SK-N-SH (cell line): ENCODE data around the gene FEV. TPM values are rescaled to one million over a fixed set of nuclear protein-coding genes. Genes with fewer than 3 reads are reported as not detected.
A peak's percentile ranks its signal among the peaks of the same experiment; 100 is the strongest.

ENCODE experiments used
- CTCF ChIA-PET: fragments of 300-600, 350-600 bp; formaldehyde crosslinking; extraction: SDS; loops from one replicate; lab custom pipeline; 2021; lab: Yijun Ruan, JAX
- POLR2A ChIA-PET: fragments of 350-600 bp; sonication (Branson Sonifier 250); formaldehyde crosslinking; extraction: SDS; loops from one replicate; lab custom pipeline; 2020; ENCODE audit warnings: antibody characterized with exemption, inconsistent platforms; lab: Yijun Ruan, JAX
- DNase-seq: peaks from one replicate; pipeline ENCODE4 v3.0.0; 2012
- H2AFZ ChIP-seq: fragments of 200-600 bp; sonication (generic); 2 replicates; pipeline ENCODE4 v1.8.1; 2016; ENCODE audit warnings: antibody characterized with exemption, mild to moderate bottlenecking, low read depth
- H3F3A ChIP-seq: fragments of 200-600 bp; sonication (generic); replicated peaks from 2 replicates; pipeline ENCODE3; 2016; ENCODE audit warnings: antibody characterized with exemption, mild to moderate bottlenecking; ENCODE audit not compliant: insufficient read depth
- H3K27ac ChIP-seq, 2 experiments: fragments of 200-500 bp in 1 of 2; fragments of 200-600 bp in 1 of 2; sonication (Bioruptor generic) in 1 of 2; sonication (generic), shearing (Covaris generic) in 1 of 2; 2 replicates each; pipeline versions ENCODE4 v1.5.1 to v1.6.1; 2014 to 2016; ENCODE audit warnings: low read depth in 2 of 2, inconsistent platforms in 1 of 2, low read length in 1 of 2, mild to moderate bottlenecking in 1 of 2, mixed read lengths in 1 of 2
- H3K27me3 ChIP-seq: fragments of 200-600 bp; sonication (generic), shearing (Covaris generic); 2 replicates; pipeline ENCODE4 v1.6.1; 2016; ENCODE audit warnings: mixed run types; ENCODE audit not compliant: insufficient read depth
- H3K36me3 ChIP-seq, 2 experiments: fragments of 200-500 bp in 1 of 2; fragments of 200-600 bp in 1 of 2; sonication (Bioruptor generic) in 1 of 2; sonication (generic) in 1 of 2; replicated peaks in 1 of 2; 2 replicates each; pipeline versions ENCODE3 to v1.5.1; 2014 to 2016; ENCODE audit warnings: low read length in 1 of 2, mild to moderate bottlenecking in 1 of 2; ENCODE audit not compliant: insufficient read depth in 2 of 2, control insufficient read depth in 1 of 2
- H3K4me1 ChIP-seq, 2 experiments: fragments of 200-500 bp in 1 of 2; fragments of 200-600 bp in 1 of 2; sonication (Bioruptor generic) in 1 of 2; sonication (generic), shearing (Covaris generic) in 1 of 2; 2 replicates each; pipeline versions ENCODE4 v1.5.1 to v1.6.1; 2014 to 2016; ENCODE audit warnings: low read depth in 1 of 2, low read length in 1 of 2, mixed run types in 1 of 2; ENCODE audit not compliant: insufficient read depth in 2 of 2, control insufficient read depth in 1 of 2
- H3K4me2 ChIP-seq: fragments of 200-600 bp; sonication (generic), shearing (Covaris generic); 2 replicates; pipeline ENCODE4 v1.6.1; 2017; ENCODE audit warnings: mixed run types
- H3K4me3 ChIP-seq, 2 experiments: fragments of 200-500 bp in 1 of 2; fragments of 200-600 bp in 1 of 2; sonication (Bioruptor generic) in 1 of 2; sonication (generic), shearing (Covaris generic) in 1 of 2; 2 replicates each; pipeline versions ENCODE4 v1.5.1 to v1.8.1; 2014 to 2016; ENCODE audit warnings: low read depth in 2 of 2, inconsistent platforms in 1 of 2, low read length in 1 of 2, mild to moderate bottlenecking in 1 of 2, mixed read lengths in 1 of 2, moderate library complexity in 1 of 2
- H3K79me2 ChIP-seq: fragments of 200-600 bp; sonication (generic); 2 replicates; pipeline ENCODE4 v1.8.1; 2017; ENCODE audit warnings: mild to moderate bottlenecking; ENCODE audit not compliant: insufficient read depth
- H3K9ac ChIP-seq: fragments of 200-600 bp; sonication (generic); 2 replicates; pipeline ENCODE4 v1.6.1; 2017; ENCODE audit warnings: mixed run types
- H3K9me2 ChIP-seq: fragments of 200-600 bp; sonication (generic); 2 replicates; pipeline ENCODE4 v1.6.1; 2017; ENCODE audit warnings: mixed run types
- H3K9me3 ChIP-seq: fragments of 200-600 bp; sonication (generic); 2 replicates; pipeline ENCODE4 v1.6.1; 2017; ENCODE audit warnings: mixed run types, mild to moderate bottlenecking, moderate library complexity
- H4K20me1 ChIP-seq: fragments of 200-600 bp; sonication (generic); 2 replicates; pipeline ENCODE4 v1.6.1; 2017; ENCODE audit warnings: mild to moderate bottlenecking, mixed run types; ENCODE audit not compliant: insufficient read depth
- CHD2 ChIP-seq: fragments of 150-350 bp; IDR thresholded peaks from 2 replicates; pipeline ENCODE4 v1.6.1; 2018; ENCODE audit warnings: low read length; ENCODE audit not compliant: partially characterized antibody
- FOSL2 ChIP-seq: IDR thresholded peaks from 2 replicates; pipeline ENCODE4 v1.4.0; 2012; ENCODE audit warnings: low read depth, mild to moderate bottlenecking, moderate library complexity, borderline replicate concordance
- RAD21 ChIP-seq: IDR thresholded peaks from 2 replicates; pipeline ENCODE4 v1.6.1; 2012; ENCODE audit warnings: mild to moderate bottlenecking, low read length
- RXRA ChIP-seq: IDR thresholded peaks from 2 replicates; pipeline ENCODE4 v1.4.0; 2012; ENCODE audit warnings: low read depth, mild to moderate bottlenecking, borderline replicate concordance
- SMC3 ChIP-seq: IDR thresholded peaks from 2 replicates; pipeline ENCODE4 v1.6.1; 2012; ENCODE audit warnings: low read depth, low read length, improper control_type of control experiment
- TCF12 ChIP-seq: IDR thresholded peaks from 2 replicates; pipeline ENCODE4 v1.4.0; 2012
- TEAD4 ChIP-seq: IDR thresholded peaks from 2 replicates; pipeline ENCODE4 v1.4.0; 2012; ENCODE audit warnings: mild to moderate bottlenecking, borderline replicate concordance; ENCODE audit not compliant: insufficient read depth
- YY1 ChIP-seq: IDR thresholded peaks from 2 replicates; pipeline ENCODE4 v1.4.0; 2012; ENCODE audit warnings: low read depth, mild to moderate bottlenecking
- WGBS: methylation state at CpG from one replicate; pipeline ENCODE4 v1.1.6; 2017; ENCODE audit warnings: low lambda C conversion rate; 5-methylcytosine and 5-hydroxymethylcytosine counted together
- polyA plus RNA-seq, 3 experiments: library from polyadenylated mRNA; depleted of rRNA; stranded (reverse); fragments of >200 nt; gene quantifications; 2 replicates each; pipeline ENCODE4 v1.2.3, GENCODE V29; 2012
- TF ChIP-seq, protein P1 (sequence below): IDR thresholded peaks from 2 replicates; pipeline ENCODE4; 2012
- TF ChIP-seq, protein P2 (sequence below): fragments of 150-350 bp; IDR thresholded peaks from 2 replicates; pipeline ENCODE4 v1.6.1; 2017; ENCODE audit warnings: antibody characterized with exemption, low read length, low read depth, borderline replicate concordance
- TF ChIP-seq, protein P3 (sequence below): fragments of 150-350 bp; IDR thresholded peaks from 2 replicates; pipeline ENCODE4 v1.6.1; 2016; ENCODE audit warnings: mild to moderate bottlenecking, low read depth, low read length

Gene FEV
- polyA plus RNA-seq, 1 of the 3 experiments (the other 2 are of a cell fraction) = 0.53 TPM

DNA sequence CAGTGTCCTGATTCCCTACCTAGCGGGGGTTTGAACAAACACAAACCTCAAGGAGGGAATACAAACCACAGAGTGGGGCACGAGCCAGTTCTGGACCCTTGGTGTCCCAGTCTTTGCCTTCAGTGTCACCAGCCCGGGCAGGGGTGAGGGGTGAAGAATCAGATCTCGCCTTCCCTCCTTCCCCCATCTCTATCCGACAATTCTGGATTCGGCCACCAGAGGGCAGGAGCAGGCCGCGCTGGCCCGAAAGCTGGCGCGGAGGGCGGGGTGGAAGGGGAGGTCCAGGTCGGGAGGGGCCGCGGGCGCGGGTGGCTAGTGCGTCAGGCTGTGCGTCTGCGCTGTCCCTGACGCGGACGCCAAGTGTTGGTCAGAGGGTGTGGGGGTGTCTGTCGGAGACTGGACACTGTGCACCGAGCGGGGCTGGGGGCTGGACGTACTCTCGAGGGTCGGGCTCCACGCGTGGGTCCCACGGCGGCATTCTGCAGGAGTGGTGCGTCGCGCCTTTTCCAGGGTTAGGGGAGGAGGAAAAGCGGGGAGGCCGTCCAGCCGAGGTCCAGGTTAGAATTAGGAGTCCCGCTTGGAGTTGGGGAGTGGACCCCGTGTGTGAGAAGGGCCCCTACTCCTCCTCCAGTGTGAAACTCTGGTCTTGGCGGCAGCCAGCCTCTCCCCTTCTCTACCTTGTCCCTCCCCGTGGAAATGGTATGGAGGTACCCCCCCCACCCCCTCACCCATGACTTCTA is 11.2 kb upstream of the FEV start (continued):
- TF ChIP-seq RXRA (no peak), CHD2 (peak; percentile 54), TEAD4 (no peak)

DNA sequence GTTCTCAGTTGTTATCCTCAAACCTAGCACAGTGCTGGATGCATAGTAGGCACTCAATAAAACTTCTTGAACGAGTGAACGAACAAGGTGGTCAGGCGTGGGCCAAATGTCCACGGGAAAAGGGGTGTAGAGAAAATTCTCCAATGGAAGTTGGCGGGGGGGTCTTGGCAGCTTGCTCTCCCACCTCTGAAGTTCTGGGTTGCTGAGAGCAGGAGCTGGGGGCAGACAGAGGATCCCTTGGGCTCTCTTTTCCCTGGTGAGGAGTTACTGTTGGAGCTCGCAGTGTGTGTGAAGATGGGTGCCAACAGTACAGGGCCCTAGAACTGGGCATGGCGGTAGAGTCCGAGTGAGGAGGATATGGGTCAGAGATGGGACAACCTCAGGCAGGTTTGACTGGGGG is 10.6 kb upstream of the FEV start:
- no peaks in the 10 kb centered on the region for H3K9me3 ChIP-seq
- no peak for DNase-seq
- POLR2A ChIA-PET = interaction anchor here (1.0 to 6.8 kb wide), 9 partner anchors 8 to 159 kb away, joined by 3 to 89 read pairs (median 5); partner anchors contain the start of genes CDK5R2 and FEV
- peak overlapping the region in 1 of 2 experiments; percentile 61; a peak in 1 of 4 replicates for H3K4me3 ChIP-seq
- 28% methylated on average over 8 of the region's 8 CpGs for WGBS
- no peak overlapping the region for H3K9ac ChIP-seq
- no peaks in the 10 kb centered on the region for H3K36me3 ChIP-seq
- peaks cover 0 to 55% of the 10 kb centered on the region in 2 experiments; a peak in 2 of 4 replicates for H3K4me1 ChIP-seq
- H3K79me2 ChIP-seq = no peaks in the 10 kb centered on the region
- TF ChIP-seq TCF12 = no peak
- no peak for TF ChIP-seq SMC3
- TF ChIP-seq, protein P1, sequence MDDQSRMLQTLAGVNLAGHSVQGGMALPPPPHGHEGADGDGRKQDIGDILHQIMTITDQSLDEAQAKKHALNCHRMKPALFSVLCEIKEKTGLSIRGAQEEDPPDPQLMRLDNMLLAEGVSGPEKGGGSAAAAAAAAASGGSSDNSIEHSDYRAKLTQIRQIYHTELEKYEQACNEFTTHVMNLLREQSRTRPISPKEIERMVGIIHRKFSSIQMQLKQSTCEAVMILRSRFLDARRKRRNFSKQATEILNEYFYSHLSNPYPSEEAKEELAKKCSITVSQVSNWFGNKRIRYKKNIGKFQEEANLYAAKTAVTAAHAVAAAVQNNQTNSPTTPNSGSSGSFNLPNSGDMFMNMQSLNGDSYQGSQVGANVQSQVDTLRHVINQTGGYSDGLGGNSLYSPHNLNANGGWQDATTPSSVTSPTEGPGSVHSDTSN = no peak
- TF ChIP-seq, protein P2, sequence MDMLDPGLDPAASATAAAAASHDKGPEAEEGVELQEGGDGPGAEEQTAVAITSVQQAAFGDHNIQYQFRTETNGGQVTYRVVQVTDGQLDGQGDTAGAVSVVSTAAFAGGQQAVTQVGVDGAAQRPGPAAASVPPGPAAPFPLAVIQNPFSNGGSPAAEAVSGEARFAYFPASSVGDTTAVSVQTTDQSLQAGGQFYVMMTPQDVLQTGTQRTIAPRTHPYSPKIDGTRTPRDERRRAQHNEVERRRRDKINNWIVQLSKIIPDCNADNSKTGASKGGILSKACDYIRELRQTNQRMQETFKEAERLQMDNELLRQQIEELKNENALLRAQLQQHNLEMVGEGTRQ = no peak
- TF ChIP-seq FOSL2 = no peak
- TF ChIP-seq, protein P3, sequence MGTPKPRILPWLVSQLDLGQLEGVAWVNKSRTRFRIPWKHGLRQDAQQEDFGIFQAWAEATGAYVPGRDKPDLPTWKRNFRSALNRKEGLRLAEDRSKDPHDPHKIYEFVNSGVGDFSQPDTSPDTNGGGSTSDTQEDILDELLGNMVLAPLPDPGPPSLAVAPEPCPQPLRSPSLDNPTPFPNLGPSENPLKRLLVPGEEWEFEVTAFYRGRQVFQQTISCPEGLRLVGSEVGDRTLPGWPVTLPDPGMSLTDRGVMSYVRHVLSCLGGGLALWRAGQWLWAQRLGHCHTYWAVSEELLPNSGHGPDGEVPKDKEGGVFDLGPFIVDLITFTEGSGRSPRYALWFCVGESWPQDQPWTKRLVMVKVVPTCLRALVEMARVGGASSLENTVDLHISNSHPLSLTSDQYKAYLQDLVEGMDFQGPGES = no peak
- no peak for TF ChIP-seq TEAD4
- TF ChIP-seq RAD21 = no peak
- no peak for TF ChIP-seq YY1
- TF ChIP-seq, all 33 proteins: peak for 0
- Histone ChIP-seq H3F3A (no peaks in the 10 kb centered on the region), H3K4me2 (peak overlapping the region; percentile 73), H2AFZ (no peak overlapping the region), H3K27ac (no peak overlapping the region; a peak in 1 of 4 replicates), H3K27me3 (no peaks in the 10 kb centered on the region), H3K9me2 (no peaks in the 10 kb centered on the region), H4K20me1 (no peaks in the 10 kb centered on the region)
- CTCF ChIA-PET = interaction anchor here (0.6 to 12.8 kb wide), 36 partner anchors 8 to 223 kb away, joined by 3 to 258 read pairs (median 6); partner anchors contain the start of genes ABCB6, CDK5R2, CFAP65 and FEV
